ENCODE data around the gene ARVCF. TPM values are rescaled to one million over a fixed set of nuclear protein-coding genes. Genes with fewer than 3 reads are reported as not detected.

ARVCF gene
- total and polyA plus RNA-seq, 9 of the 15 experiments (the other 6 are each of a cell fraction or from before 2014, with no cell fraction given), result 0.03 to 97.4 (median 15.6) TPM

DNA sequence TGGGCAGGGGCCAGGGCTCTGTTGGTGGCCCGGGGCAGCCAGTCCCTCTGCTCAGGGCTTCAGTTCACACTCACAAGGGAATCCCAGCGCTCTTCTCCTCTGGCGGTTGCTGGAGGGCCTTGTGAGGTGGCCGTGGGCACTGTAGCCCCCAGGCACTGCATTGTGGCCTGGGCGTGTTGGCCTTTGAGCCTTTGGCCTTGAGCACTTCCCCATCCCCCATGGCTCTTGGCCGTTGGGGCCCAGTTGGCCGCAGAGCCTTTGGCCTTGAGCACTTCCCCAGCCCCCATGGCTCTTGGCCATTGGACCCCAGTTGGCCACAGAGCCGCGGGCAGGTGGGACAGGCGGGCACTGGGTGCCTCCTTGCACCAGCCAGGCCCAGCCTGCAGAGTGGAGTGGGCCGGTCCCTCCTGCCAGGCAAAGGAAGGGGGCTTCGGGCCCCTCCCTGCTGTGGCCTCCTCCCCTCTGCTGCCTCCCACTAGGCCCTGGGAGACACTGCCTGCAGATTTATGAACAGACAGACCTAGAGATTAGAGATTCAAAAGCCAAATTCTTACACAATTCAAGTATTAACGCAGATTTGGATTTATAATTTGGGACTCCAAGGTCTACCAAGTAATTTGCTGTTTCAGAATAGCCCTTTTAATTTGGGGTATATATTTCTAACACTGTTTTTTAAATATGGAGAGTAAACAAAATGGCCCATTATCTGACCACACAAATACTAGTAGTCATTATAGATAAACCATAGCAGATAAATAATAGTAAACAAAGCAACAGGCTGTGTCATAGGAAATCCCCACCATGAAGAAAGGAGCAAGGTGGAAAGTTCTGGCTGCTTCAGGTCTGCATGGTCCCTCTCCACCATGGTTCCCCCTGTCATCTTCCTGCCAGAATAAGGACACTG lies 56.8 kb downstream of the ARVCF start (continued):
- TF ChIP-seq SAP30 (IDR thresholded peaks at IDR 0.05; ENCODE audit: borderline replicate concordance, insufficient read depth, low read depth, low read length, poor library complexity, severe bottlenecking), result no peak
- TF ChIP-seq ZNF282 (CRISPR knock-in tag; IDR thresholded peaks at IDR 0.05), result no peak
- TF ChIP-seq PTBP1 (IDR thresholded peaks at IDR 0.05; ENCODE audit: low read depth, low read length), result peak; percentile 28; the same call in 1 of the 2 replicates
- TF ChIP-seq PPARD (CRISPR knock-in tag; IDR thresholded peaks at IDR 0.05), result no peak
- TF ChIP-seq, protein P1, sequence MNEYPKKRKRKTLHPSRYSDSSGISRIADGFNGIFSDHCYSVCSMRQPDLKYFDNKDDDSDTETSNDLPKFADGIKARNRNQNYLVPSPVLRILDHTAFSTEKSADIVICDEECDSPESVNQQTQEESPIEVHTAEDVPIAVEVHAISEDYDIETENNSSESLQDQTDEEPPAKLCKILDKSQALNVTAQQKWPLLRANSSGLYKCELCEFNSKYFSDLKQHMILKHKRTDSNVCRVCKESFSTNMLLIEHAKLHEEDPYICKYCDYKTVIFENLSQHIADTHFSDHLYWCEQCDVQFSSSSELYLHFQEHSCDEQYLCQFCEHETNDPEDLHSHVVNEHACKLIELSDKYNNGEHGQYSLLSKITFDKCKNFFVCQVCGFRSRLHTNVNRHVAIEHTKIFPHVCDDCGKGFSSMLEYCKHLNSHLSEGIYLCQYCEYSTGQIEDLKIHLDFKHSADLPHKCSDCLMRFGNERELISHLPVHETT (CRISPR knock-in tag; conservative IDR thresholded peaks at IDR 0.05 in 1 of 2, IDR thresholded peaks at IDR 0.05 in 1 of 2), result no peak
- TF ChIP-seq, protein P2, sequence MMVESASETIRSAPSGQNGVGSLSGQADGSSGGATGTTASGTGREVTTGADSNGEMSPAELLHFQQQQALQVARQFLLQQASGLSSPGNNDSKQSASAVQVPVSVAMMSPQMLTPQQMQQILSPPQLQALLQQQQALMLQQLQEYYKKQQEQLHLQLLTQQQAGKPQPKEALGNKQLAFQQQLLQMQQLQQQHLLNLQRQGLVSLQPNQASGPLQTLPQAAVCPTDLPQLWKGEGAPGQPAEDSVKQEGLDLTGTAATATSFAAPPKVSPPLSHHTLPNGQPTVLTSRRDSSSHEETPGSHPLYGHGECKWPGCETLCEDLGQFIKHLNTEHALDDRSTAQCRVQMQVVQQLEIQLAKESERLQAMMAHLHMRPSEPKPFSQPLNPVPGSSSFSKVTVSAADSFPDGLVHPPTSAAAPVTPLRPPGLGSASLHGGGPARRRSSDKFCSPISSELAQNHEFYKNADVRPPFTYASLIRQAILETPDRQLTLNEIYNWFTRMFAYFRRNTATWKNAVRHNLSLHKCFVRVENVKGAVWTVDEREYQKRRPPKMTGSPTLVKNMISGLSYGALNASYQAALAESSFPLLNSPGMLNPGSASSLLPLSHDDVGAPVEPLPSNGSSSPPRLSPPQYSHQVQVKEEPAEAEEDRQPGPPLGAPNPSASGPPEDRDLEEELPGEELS (CRISPR knock-in tag; IDR thresholded peaks at IDR 0.05; ENCODE audit: borderline replicate concordance), result no peak
- no peak for TF ChIP-seq ARID2 (IDR thresholded peaks at IDR 0.05)
- TF ChIP-seq POLR2G (IDR thresholded peaks at IDR 0.05; ENCODE audit: low read depth, low read length), result peak; percentile 85
- peak; percentile 77; the same call in 1 of the 2 replicates for TF ChIP-seq PHF21A (IDR thresholded peaks at IDR 0.05; ENCODE audit: borderline replicate concordance, low read depth)
- TF ChIP-seq BMI1 (IDR thresholded peaks at IDR 0.05; ENCODE audit: low read length), result no peak
- no peak; the same call in 1 of the 2 replicates for TF ChIP-seq ILF3 (IDR thresholded peaks at IDR 0.05; ENCODE audit: borderline replicate concordance)
- no peak for TF ChIP-seq MCM3 (IDR thresholded peaks at IDR 0.05)
- TF ChIP-seq, protein P3, sequence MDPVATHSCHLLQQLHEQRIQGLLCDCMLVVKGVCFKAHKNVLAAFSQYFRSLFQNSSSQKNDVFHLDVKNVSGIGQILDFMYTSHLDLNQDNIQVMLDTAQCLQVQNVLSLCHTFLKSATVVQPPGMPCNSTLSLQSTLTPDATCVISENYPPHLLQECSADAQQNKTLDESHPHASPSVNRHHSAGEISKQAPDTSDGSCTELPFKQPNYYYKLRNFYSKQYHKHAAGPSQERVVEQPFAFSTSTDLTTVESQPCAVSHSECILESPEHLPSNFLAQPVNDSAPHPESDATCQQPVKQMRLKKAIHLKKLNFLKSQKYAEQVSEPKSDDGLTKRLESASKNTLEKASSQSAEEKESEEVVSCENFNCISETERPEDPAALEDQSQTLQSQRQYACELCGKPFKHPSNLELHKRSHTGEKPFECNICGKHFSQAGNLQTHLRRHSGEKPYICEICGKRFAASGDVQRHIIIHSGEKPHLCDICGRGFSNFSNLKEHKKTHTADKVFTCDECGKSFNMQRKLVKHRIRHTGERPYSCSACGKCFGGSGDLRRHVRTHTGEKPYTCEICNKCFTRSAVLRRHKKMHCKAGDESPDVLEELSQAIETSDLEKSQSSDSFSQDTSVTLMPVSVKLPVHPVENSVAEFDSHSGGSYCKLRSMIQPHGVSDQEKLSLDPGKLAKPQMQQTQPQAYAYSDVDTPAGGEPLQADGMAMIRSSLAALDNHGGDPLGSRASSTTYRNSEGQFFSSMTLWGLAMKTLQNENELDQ (CRISPR knock-in tag; IDR thresholded peaks at IDR 0.05; ENCODE audit: borderline replicate concordance), result no peak
- TF ChIP-seq, protein P4, sequence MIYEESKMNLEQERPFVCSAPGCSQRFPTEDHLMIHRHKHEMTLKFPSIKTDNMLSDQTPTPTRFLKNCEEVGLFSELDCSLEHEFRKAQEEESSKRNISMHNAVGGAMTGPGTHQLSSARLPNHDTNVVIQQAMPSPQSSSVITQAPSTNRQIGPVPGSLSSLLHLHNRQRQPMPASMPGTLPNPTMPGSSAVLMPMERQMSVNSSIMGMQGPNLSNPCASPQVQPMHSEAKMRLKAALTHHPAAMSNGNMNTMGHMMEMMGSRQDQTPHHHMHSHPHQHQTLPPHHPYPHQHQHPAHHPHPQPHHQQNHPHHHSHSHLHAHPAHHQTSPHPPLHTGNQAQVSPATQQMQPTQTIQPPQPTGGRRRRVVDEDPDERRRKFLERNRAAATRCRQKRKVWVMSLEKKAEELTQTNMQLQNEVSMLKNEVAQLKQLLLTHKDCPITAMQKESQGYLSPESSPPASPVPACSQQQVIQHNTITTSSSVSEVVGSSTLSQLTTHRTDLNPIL (CRISPR knock-in tag; IDR thresholded peaks at IDR 0.05), result no peak
- TF ChIP-seq ZNF586 (CRISPR knock-in tag; conservative IDR thresholded peaks at IDR 0.05), result no peak

All from K562 (cell line).